GM23338 (cell line): ENCODE results near the gene LPAR1. TPM values are rescaled to one million over a fixed set of nuclear protein-coding genes. Genes with fewer than 3 reads are reported as not detected.

Source experiments
- ATAC-seq: fragments of 200-7000 bp; cut with Tn5 transposase; 3 replicates; pipeline ENCODE4 v1.9.1; 2020
- DNase-seq: peaks from one replicate; pipeline ENCODE4 v3.0.0-alpha.2; 2015; ENCODE audit warnings: low spot score
- H2AFZ ChIP-seq: fragments of 200-600 bp; sonication (generic); 2 replicates; pipeline ENCODE4 v1.8.0; 2016; ENCODE audit warnings: antibody characterized with exemption, mild to moderate bottlenecking, moderate library complexity
- H3F3A ChIP-seq: fragments of 200-600 bp; sonication (generic); replicated peaks from 2 replicates; pipeline ENCODE4 v1.8.0; 2017; ENCODE audit warnings: antibody characterized with exemption, mixed run types, low read depth
- H3K27ac ChIP-seq: fragments of 200-600 bp; sonication (generic); 2 replicates; pipeline ENCODE4 v1.6.1; 2016; ENCODE audit warnings: low read depth
- H3K27me3 ChIP-seq: fragments of 200-600 bp; sonication (generic); 2 replicates; pipeline ENCODE4 v1.8.0; 2016; ENCODE audit warnings: mild to moderate bottlenecking, mixed run types, moderate library complexity; ENCODE audit not compliant: insufficient read depth
- H3K36me3 ChIP-seq: fragments of 200-600 bp; sonication (generic); 2 replicates; pipeline ENCODE4 v1.8.0; 2016; ENCODE audit warnings: mild to moderate bottlenecking; ENCODE audit not compliant: insufficient read depth
- H3K4me1 ChIP-seq: fragments of 200-600 bp; sonication (generic); 2 replicates; pipeline ENCODE4 v1.8.0; 2016; ENCODE audit warnings: mild to moderate bottlenecking, moderate library complexity; ENCODE audit not compliant: insufficient read depth
- H3K4me2 ChIP-seq: fragments of 200-600 bp; sonication (generic); 2 replicates; pipeline ENCODE4 v1.7.1; 2017; ENCODE audit warnings: mixed run types
- H3K4me3 ChIP-seq: fragments of 200-600 bp; sonication (generic); 2 replicates; pipeline ENCODE4 v1.6.1; 2016; ENCODE audit warnings: mixed run types
- H3K79me2 ChIP-seq: fragments of 200-600 bp; sonication (generic); replicated peaks from 2 replicates; pipeline ENCODE4 v1.8.0; 2017; ENCODE audit warnings: mild to moderate bottlenecking; ENCODE audit not compliant: insufficient read depth
- H3K9me2 ChIP-seq: fragments of 200-600 bp; sonication (generic); 2 replicates; pipeline ENCODE4 v1.8.0; 2017; ENCODE audit not compliant: insufficient read depth
- H4K20me1 ChIP-seq: fragments of 200-600 bp; sonication (generic); replicated peaks from 2 replicates; pipeline ENCODE4 v1.8.0; 2017; ENCODE audit warnings: mild to moderate bottlenecking; ENCODE audit not compliant: insufficient read depth
- H3K27ac Mint-ChIP-seq: 2 replicates; pipeline ENCODE4 v1.8.0; 2020; ENCODE audit warnings: inconsistent platforms, mild to moderate bottlenecking, moderate library complexity, mixed read lengths
- H3K27me3 Mint-ChIP-seq: 3 replicates; pipeline ENCODE4 v1.8.0; 2022; ENCODE audit warnings: low read depth, mild to moderate bottlenecking, moderate library complexity, mixed read lengths, inconsistent platforms; ENCODE audit not compliant: insufficient read depth, poor library complexity
- H3K36me3 Mint-ChIP-seq: 3 replicates; pipeline ENCODE4 v1.8.0; 2021; ENCODE audit warnings: low read depth, mild to moderate bottlenecking, inconsistent platforms, moderate library complexity, mixed read lengths
- H3K4me1 Mint-ChIP-seq: 3 replicates; pipeline ENCODE4 v1.8.0; 2020; ENCODE audit warnings: mild to moderate bottlenecking, inconsistent platforms, mixed read lengths
- H3K4me3 Mint-ChIP-seq: 3 replicates; pipeline ENCODE4 v1.8.0; 2021; ENCODE audit warnings: moderate library complexity, mild to moderate bottlenecking, inconsistent platforms, mixed read lengths
- H3K9me3 Mint-ChIP-seq: 3 replicates; pipeline ENCODE4 v1.8.0; 2020; ENCODE audit warnings: moderate library complexity, mild to moderate bottlenecking, inconsistent platforms, mixed read lengths
- CREB1 ChIP-seq: fragments of 250-450 bp; sonication (Bioruptor Pico); IDR thresholded peaks from 2 replicates; pipeline ENCODE4 v1.5.0; 2020; ENCODE audit warnings: low read depth, mild to moderate bottlenecking, moderate library complexity
- EZH2 ChIP-seq: fragments of 200-600 bp; sonication (generic); IDR thresholded peaks from one replicate; pipeline ENCODE4 v1.8.0; 2017; ENCODE audit warnings: antibody characterized with exemption, mild to moderate bottlenecking, low read depth; ENCODE audit not compliant: unreplicated experiment
- NANOG ChIP-seq: IDR thresholded peaks from 2 replicates; pipeline ENCODE4 v1.6.1; 2016; ENCODE audit warnings: antibody characterized with exemption, borderline replicate concordance
- STAT1 ChIP-seq: IDR thresholded peaks from one replicate; pipeline ENCODE4 v1.6.1; 2016; ENCODE audit warnings: antibody characterized with exemption; ENCODE audit not compliant: unreplicated experiment
- ZNF114 ChIP-seq: fragments of 250-450 bp; sonication (Bioruptor Pico); IDR thresholded peaks from 2 replicates; pipeline ENCODE4 v1.5.0; 2020; ENCODE audit warnings: mild to moderate bottlenecking, moderate library complexity
- ZNF462 ChIP-seq: fragments of 250-450 bp; sonication (Bioruptor Pico); IDR thresholded peaks from 2 replicates; pipeline ENCODE4 v1.5.0; 2020; ENCODE audit warnings: mild to moderate bottlenecking, moderate library complexity
- polyA plus RNA-seq: library from polyadenylated mRNA; unstranded; fragments of >200 nt; fragmentation: Nextera tagmentation; extraction: Ambion mirVana; gene quantifications from 2 replicates; pipeline ENCODE4 v1.2.1, GENCODE V29; 2016
- total RNA-seq: library from RNA; depleted of rRNA; stranded (reverse); fragments of >200 nt; shearing (Covaris generic); gene quantifications from 2 replicates; pipeline ENCODE4 v1.2.3, GENCODE V29; 2014
- TF ChIP-seq, protein P1 (sequence below): IDR thresholded peaks from 2 replicates; pipeline ENCODE4 v1.6.1; 2016; ENCODE audit warnings: antibody characterized with exemption

LPAR1 gene
- total and polyA plus RNA-seq, 2 experiments from 2014 or later: 1.0 to 3.8 TPM

GRCh38 chr9:111068383-111068730, 30.1 kb upstream of the LPAR1 start (continued):
- TF ChIP-seq ZNF462: no peak

DNA sequence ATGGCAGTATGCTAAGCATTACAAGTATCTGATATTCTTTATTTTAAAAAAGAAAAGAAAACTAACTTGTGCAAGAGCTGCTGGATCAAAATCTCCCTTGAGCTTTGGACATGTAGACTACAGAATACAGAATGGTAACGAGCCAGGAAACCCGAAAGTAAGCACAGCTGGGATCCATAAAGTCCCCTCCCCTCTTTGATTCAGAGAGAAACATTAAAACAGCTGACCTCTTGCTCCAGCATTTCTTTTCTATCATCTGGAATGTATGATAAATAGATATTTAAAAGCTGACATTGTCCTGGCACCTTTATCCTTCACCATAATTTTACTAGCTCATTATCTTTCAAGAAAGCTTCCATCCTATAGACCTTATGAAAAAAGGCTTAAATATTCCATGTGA, 28.2 kb upstream of the LPAR1 start:
- no peak overlapping the region for H3K27ac Mint-ChIP-seq
- Histone ChIP-seq H4K20me1 (no peaks in the 10 kb centered on the region), H3K79me2 (no peaks in the 10 kb centered on the region), H3K4me2 (no peak overlapping the region), H3K27me3 (no peaks in the 10 kb centered on the region), H3K4me3 (no peak overlapping the region), H3K27ac (no peak overlapping the region), H3K36me3 (no peaks in the 10 kb centered on the region), H3K4me1 (peaks cover 12% of the 10 kb centered on the region), H3F3A (no peaks in the 10 kb centered on the region), H3K9me2 (no peaks in the 10 kb centered on the region), H2AFZ (no peak overlapping the region)
- no peaks in the 10 kb centered on the region for H3K9me3 Mint-ChIP-seq
- H3K4me1 Mint-ChIP-seq: peaks cover 5% of the 10 kb centered on the region; the same call in 2 of the 3 replicates
- no peaks in the 10 kb centered on the region for H3K36me3 Mint-ChIP-seq
- peaks cover 5% of the 10 kb centered on the region for H3K27me3 Mint-ChIP-seq
- ATAC-seq: no peak
- no peak for DNase-seq
- no peak overlapping the region for H3K4me3 Mint-ChIP-seq
- TF ChIP-seq STAT1: no peak
- TF ChIP-seq ZNF114 (CRISPR knock-in tag): no peak
- no peak for TF ChIP-seq ZNF462
- TF ChIP-seq, protein P1, sequence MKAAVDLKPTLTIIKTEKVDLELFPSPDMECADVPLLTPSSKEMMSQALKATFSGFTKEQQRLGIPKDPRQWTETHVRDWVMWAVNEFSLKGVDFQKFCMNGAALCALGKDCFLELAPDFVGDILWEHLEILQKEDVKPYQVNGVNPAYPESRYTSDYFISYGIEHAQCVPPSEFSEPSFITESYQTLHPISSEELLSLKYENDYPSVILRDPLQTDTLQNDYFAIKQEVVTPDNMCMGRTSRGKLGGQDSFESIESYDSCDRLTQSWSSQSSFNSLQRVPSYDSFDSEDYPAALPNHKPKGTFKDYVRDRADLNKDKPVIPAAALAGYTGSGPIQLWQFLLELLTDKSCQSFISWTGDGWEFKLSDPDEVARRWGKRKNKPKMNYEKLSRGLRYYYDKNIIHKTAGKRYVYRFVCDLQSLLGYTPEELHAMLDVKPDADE: no peak
- TF ChIP-seq NANOG: no peak
- no peak for TF ChIP-seq CREB1 (CRISPR knock-in tag)
- no peak for TF ChIP-seq EZH2
